HG03159 (cell line): ENCODE data around the gene AXIN1.

Experiments
- ATAC-seq: cut with Tn5 transposase; IDR thresholded peaks from one replicate; pipeline ENCODE4 v1.9.1; 2021; ENCODE audit warnings: mild to moderate bottlenecking, moderate library complexity; ENCODE audit not compliant: unreplicated experiment

Gene AXIN1

DNA sequence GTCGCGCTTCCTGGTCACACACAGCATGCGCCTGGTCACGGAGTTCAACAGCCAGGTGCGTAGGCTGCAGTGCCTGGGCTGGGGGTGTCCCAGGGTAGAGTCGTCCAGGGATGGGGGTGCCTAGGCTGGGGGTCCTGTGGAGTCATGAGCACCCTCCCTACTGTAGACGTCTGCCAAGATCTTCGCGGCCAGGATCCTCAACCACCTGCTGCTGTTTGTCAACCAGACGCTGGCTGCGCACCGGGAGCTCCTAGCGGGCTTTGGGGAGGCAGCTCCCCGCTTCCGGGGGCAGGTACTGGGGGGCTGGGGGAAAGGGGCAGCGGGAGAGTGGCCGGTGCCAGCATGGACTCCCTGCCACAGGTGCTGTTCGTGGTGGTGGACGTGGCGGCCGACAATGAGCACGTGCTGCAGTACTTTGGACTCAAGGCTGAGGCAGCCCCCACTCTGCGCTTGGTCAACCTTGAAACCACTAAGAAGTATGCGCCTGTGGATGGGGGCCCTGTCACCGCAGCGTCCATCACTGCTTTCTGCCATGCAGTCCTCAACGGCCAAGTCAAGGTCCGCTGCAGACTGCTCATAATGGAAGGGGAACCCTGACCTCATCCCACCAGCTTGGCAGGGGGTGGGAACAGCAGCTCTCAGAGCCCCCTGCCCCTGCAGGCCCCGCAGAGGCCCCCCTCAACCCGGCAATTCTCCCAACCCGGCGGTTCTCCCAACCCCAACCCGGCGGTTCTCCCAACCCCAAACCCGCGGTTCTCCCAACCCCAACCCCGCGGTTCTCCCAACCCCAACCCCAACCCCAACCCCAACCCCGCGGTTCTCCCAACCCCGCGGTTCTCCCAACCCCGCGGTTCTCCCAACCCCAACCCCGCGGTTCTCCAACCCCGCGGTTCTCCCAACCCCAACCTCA, 67.1 kb downstream of the AXIN1 start:
- no peak for ATAC-seq

GRCh38 chr16:284204-285120, 68.1 kb downstream of the AXIN1 start:
- ATAC-seq: no peak

- no peak for ATAC-seq
Measured at GRCh38 chr16:283033-283805, 69.3 kb downstream of the AXIN1 start, which contains the start of gene PDIA2. PDIA2 (plus strand) TSS chr16:283164; CDS start chr16:283170, 6 bp downstream.

DNA sequence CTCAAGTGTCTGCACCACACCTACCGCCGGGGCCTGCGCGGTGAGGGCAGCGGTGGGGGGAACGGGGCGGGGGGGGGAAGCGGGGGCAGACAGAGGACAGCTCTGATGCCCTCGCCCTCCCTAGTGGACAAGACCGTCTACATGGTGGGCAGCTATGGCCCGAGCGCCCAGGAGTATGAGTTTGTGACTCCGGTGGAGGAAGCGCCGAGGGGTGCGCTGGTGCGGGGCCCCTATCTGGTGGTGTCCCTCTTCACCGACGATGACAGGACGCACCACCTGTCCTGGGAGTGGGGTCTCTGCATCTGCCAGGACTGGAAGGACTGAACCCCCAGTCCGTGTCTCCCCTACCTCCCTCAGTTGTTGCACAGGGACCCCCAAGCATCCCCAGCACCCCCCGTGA, 70.0 kb downstream of the AXIN1 start:
- ATAC-seq: no peak

- ATAC-seq: no peak
Measured at GRCh38 chr16:281660-282255, 70.8 kb downstream of the AXIN1 start.

DNA sequence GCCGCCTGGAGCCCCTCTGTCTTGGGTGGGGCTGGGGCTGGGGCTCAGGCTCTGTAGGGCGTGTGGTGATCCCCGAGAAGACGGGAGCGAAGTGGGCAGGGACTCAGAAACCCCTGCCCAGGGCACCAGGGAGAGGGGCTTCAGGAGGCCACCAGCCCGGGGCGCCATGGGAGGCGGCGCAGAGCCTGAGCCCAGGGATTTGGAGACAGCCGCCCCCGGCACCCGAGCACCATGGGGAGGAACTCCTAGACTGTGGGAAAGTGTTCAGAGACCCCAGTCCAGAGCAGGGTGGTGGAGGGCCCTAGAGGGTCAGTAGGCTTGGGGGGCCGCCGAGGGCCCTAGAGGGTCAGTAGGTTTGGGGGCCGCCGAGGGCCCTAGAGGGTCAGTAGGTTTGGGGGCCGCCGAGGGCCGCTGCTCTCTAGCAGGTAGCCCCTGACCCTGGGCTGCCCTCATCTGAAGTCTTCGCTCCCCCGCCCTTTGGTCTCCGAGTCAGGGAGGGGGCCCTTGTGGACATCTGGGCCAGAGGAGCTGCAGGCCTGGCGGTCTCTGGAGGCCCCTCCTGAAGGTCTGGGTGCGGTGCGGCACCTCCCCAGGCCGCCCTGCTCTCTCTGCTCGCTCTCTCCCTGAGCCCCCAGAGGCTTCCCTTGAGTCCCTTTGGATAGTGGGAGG, 71.4 kb downstream of the AXIN1 start:
- no peak for ATAC-seq

DNA sequence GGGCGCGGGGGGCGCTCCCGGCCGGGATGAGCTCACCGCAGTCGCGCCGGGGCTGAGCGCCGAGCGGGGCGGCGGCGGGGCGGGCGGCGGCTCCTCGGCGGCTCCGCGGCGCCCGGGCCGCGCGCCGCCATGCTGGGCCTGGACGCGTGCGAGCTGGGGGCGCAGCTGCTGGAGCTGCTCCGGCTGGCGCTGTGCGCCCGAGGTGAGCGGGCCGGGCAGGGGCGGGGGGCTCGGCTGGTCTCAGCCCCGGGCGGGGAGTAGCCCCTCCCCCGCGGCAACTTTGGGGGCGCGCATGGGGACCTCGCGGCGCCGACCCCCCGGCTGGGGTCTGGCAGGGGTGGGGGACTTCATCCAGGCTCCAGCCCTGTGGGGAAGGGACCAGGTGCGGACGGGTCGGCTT, 72.0 kb downstream of the AXIN1 start, which contains the start of gene ARHGDIG:
TSS of gene ARHGDIG (plus strand) at position 40 of the 400 bp plus-strand sequence. CDS start at position 130, 90 bp downstream.
- no peak for ATAC-seq

DNA sequence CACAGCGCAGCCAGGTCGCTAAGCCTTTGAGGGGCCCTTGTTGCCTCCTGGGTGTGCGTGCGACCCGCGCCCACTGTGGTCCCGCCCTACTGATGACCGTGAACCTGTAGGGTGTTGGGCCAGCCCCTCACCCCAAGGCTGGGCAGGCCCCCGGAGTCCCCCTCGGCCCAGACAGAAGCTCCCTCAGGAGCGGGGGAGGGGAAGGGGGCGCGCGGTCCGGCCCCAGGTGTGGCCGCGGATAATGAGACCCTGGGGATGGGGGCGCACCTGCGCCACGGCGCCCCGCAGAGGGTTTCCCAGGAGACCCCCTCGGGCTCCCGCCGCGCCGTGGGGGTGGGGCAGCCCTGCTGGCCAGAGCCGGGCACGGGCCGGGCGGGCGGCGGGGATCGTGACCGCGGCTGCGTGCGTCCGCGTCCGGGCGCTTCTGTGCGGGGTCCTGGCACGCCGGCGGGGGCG, 72.5 kb downstream of the AXIN1 start:
- no peak for ATAC-seq

DNA sequence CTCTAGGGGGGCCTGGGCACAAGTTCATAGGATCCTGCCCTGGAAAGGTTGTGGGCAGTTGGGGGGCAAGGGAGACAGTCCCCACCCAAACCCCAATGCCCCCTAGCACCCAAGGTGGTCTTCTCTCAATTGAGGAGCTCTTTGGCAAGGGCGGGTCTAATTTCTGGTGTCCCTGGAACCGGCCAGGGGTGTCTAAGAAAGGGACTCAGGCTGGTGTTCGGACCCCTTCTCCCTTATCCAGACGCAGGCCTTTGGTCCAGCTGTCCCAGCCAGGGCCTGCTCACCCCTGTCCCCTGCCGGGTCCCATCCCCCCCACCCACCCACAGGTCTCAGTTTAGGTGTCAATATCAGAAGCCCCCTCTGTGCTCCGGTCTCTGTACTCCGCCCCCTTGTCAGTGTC, 73.0 kb downstream of the AXIN1 start:
- no peak for ATAC-seq

DNA sequence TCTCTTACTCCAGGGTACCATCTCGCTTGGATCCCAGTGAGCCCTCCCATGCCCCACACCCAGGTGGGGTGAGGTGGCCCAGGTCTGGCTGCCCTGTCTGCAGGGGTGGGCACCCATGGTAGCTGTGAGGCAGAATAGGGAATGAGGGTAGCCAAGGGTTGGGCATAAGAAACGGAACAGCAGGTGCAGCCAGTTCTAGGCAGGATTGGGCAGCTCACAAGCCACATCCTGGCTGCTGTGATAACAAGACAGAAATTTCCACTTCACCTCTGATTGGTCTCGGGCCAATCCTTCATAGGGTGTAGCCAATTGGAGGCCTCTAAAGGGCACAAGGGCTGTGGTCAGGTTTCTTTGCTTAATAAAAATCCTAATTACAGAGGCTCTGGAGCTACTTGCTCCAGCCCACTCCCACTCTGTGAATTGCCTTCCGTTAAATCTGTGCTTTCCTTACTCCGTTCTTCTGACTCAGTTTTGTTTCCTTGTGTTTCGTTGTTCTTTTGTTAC, 73.6 kb downstream of the AXIN1 start:
- ATAC-seq: no peak

- ATAC-seq: no peak
Measured at GRCh38 chr16:276426-277077, 76.0 kb downstream of the AXIN1 start.

DNA sequence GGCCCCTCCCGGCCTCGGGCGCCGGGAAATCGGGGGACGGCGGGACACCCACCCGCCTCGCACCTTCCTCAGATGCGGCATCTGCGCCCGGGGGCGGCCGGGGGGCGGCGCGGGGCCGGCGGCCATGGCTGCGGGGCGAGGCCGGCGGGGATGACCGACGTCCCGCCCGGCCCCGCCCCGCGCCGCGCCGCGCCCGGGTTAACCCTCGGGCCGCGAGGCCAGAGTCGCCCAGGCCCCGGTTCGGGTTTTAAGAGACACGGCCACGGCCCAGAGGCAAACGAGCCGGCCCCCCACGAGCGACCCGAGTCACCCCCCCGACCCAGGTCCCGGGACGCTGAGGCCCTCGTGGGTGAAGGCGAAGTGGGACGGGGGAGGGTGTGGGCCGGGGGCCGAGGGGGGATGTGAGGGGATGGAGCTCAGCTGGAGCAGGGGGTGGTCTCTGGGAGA, 76.7 kb downstream of the AXIN1 start, which contains the start of gene RGS11:
TSS of gene RGS11 (minus strand) at position 159 of the 447 bp plus-strand sequence. CDS start at position 126, 33 bp downstream.
- ATAC-seq: no peak

DNA sequence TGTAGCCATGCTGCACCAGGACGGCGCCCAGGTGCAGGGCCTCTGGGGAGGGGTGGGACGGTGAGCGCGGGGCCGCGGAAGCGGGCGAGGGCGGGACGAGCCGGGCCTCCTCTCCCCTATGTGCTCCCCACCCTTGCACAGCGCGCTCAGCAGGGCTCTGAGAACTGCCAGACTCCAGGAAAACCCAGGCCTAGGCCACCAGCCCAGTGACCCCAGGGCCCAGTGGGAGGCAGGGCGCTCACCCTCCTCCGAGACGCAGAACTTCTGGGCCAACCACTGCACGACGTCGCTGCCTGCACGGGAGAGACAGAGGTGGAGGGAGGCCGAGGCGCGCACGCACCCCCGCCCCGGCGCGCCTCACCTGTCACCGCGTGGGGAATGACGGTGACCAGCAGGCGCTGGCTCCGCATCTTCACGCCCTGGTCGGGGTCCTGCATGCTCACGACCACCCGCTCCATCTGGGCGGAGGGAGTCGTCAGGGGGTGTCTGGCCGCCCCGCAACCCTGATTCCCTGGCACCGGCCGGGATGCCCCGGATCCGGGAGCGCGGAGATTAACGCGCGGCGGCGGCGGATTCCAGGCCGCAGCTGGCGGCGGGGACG, 77.4 kb downstream of the AXIN1 start:
- no peak for ATAC-seq

DNA sequence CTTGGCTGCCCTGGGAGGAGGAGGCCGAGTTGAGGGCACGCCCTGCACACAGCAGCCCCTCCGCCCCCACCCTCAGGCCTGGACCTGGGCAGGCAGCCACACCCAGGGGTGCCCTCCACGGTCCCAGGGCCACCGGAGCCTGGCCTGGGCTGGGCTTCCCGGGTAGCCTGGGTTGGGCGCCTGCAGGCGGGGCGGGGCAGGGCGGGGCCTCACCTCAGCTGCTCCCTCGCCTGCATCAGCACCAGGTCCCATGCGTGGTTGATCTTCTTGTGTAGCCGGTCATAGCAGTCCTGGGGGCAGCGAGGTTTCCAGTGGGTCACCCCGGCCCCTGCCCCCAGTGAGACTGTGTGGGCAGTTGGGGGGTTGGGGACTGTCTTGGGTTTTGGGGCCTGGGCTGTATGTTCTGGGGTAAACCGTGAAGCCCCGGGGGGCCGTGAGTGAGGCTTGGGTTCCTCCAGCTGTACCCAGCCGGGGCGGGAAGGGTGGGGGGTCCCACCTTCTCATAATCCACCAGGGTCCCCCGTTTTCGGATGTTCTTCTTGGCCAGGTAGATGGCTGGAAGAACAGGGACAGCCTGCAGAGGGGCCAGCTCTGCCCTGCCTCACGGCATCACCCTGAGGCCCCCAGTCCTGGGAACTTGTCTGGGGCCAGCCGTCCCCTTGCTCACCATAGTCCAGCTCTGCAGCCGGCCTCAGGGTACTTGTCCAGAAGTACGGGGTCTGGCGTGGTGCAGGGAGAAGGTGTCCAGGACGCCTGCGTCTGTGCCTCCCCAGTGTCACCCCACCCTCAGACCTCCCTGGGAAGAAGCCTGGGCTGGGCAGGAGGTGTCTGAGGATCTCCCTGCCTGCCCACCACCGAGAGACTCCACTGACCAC, 78.7 kb downstream of the AXIN1 start:
- ATAC-seq: no peak

- no peak for ATAC-seq
Measured at GRCh38 chr16:272633-273546, 79.6 kb downstream of the AXIN1 start.
